Fibroblast of skin of scalp (primary cell): ENCODE results near the gene LRRC59.

Experiments used
- DNase-seq: peaks from one replicate; pipeline ENCODE4 v3.0.0-alpha.2; 2013

The LRRC59 gene

GRCh38 chr17:50345432-50346312, 51.7 kb downstream of the LRRC59 start, which contains the start of gene XYLT2:
TSS of gene XYLT2 (plus strand) at chr17:50346126. CDS start at chr17:50346141, 15 bp downstream.
- peak; percentile 91 for DNase-seq

- no peak for DNase-seq
These were observed 52.5 kb downstream of the LRRC59 start for GRCh38 chr17:50344731-50345365.

- no peak for DNase-seq
These were observed 57.9 kb downstream of the LRRC59 start for GRCh38 chr17:50339381-50339780.

- no peak for DNase-seq
These were observed 58.7 kb downstream of the LRRC59 start for GRCh38 chr17:50338645-50339044.

- DNase-seq: no peak
These were observed 59.4 kb downstream of the LRRC59 start for GRCh38 chr17:50337956-50338355.

GRCh38 chr17:50333291-50334057, 63.8 kb downstream of the LRRC59 start:
- peak; percentile 46 for DNase-seq

- DNase-seq: no peak
These were observed 65.1 kb downstream of the LRRC59 start for GRCh38 chr17:50332196-50332595.
